Measurements from ENCODE around the gene CACNA1H.
"Not testable (repeated sequence)": the region's sequence is repeated elsewhere in the genome, so short reads cannot be mapped to it uniquely, and the experiment has no call there.

CACNA1H gene

GRCh38 chr16:1265826-1266225 is 112.9 kb downstream of the CACNA1H start:
- Histone ChIP-seq H3K9me3 (replicated peaks; ENCODE audit: low read length) (no peaks in the 10 kb centered on the region), H3K9ac (ENCODE audit: low read depth, low read length) (no peak overlapping the region), H3K4me3 (ENCODE audit: low read length) (no peak overlapping the region), H3K36me3 (ENCODE audit: insufficient read depth, low read length) (no peaks in the 10 kb centered on the region), H3K4me1 (ENCODE audit: control insufficient read depth, insufficient read depth, low read length) (no peaks in the 10 kb centered on the region), H3K4me2 (ENCODE audit: low read length) (no peak overlapping the region), H3K27me3 (ENCODE audit: control insufficient read depth, insufficient read depth, low read length) (peaks cover 39% of the 10 kb centered on the region)

GRCh38 chr16:1269418-1269817 is 116.5 kb downstream of the CACNA1H start:
- H3K36me3 ChIP-seq (ENCODE audit: insufficient read depth, low read length); H3K9ac ChIP-seq (ENCODE audit: low read depth, low read length); H3K9me3 ChIP-seq (replicated peaks; ENCODE audit: low read length); H3K4me2 ChIP-seq (ENCODE audit: low read length); H3K4me3 ChIP-seq (ENCODE audit: low read length); H3K4me1 ChIP-seq (ENCODE audit: control insufficient read depth, insufficient read depth, low read length): not testable (repeated sequence)
- H3K27me3 ChIP-seq (ENCODE audit: control insufficient read depth, insufficient read depth, low read length), result peaks cover 38% of the 10 kb centered on the region

DNA sequence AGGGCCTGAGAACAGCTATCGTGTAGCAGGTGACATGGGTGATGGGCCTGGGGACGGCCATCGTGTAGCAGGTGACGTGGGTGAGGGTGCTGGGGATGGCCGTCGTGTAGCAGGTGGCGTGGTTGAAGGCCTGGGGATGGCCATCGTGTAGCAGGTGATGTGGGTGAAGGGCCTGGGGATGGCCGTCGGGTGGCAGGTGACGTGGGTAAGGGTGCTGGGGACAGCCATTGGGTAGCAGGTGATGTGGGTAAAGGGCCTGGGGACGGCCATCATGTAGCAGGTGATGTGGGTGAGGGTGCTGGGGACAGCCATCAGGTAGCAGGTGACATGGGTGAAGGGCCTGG is 118.4 kb downstream of the CACNA1H start:
- Histone ChIP-seq H3K9me3 (replicated peaks; ENCODE audit: low read length) (no peaks in the 10 kb centered on the region), H3K27me3 (ENCODE audit: control insufficient read depth, insufficient read depth, low read length) (peaks cover 42% of the 10 kb centered on the region), H3K36me3 (ENCODE audit: insufficient read depth, low read length) (no peaks in the 10 kb centered on the region)

More for the DNA sequence above, 118.4 kb downstream of the CACNA1H start:
- H3K4me2 ChIP-seq (ENCODE audit: low read length), result no peak overlapping the region
- no peak overlapping the region for H3K4me3 ChIP-seq (ENCODE audit: low read length)
- no peaks in the 10 kb centered on the region for H3K4me1 ChIP-seq (ENCODE audit: control insufficient read depth, insufficient read depth, low read length)
- H3K9ac ChIP-seq (ENCODE audit: low read depth, low read length), result no peak overlapping the region
